A549 (cell line): ENCODE data around the gene ZNF445.

Experiments
- CHD4 ChIP-seq: fragments of 200-600 bp; sonication (generic); IDR thresholded peaks from 2 replicates; pipeline ENCODE4 v1.6.1; 2016; ENCODE audit warnings: antibody characterized with exemption, mild to moderate bottlenecking, borderline replicate concordance
- EP300 ChIP-seq, 2 experiments: fragments of >200 bp; sonication (Bioruptor Twin); formaldehyde crosslinking; IDR thresholded peaks; 2 replicates in 1 of 2; 3 replicates in 1 of 2; pipeline ENCODE4 v1.6.1; 2016 to 2017
- POLR2A ChIP-seq: IDR thresholded peaks from 2 replicates; pipeline ENCODE4 v1.6.1; 2012; ENCODE audit warnings: mild to moderate bottlenecking, low read length
- TF ChIP-seq, protein P1 (sequence below): fragments of >200 bp; sonication (Bioruptor Twin); formaldehyde crosslinking; IDR thresholded peaks from 3 replicates; pipeline ENCODE4 v1.5.1; 2016
- TF ChIP-seq, protein P2 (sequence below): fragments of 200-600 bp; sonication (generic); IDR thresholded peaks from 2 replicates; pipeline ENCODE4 v1.6.1; 2016; ENCODE audit warnings: antibody characterized with exemption, mild to moderate bottlenecking, moderate library complexity

- TF ChIP-seq CHD4 (no peak), POLR2A (no peak), EP300 (IDR thresholded peaks at IDR 0.05) (no peak)
- TF ChIP-seq, protein P1, sequence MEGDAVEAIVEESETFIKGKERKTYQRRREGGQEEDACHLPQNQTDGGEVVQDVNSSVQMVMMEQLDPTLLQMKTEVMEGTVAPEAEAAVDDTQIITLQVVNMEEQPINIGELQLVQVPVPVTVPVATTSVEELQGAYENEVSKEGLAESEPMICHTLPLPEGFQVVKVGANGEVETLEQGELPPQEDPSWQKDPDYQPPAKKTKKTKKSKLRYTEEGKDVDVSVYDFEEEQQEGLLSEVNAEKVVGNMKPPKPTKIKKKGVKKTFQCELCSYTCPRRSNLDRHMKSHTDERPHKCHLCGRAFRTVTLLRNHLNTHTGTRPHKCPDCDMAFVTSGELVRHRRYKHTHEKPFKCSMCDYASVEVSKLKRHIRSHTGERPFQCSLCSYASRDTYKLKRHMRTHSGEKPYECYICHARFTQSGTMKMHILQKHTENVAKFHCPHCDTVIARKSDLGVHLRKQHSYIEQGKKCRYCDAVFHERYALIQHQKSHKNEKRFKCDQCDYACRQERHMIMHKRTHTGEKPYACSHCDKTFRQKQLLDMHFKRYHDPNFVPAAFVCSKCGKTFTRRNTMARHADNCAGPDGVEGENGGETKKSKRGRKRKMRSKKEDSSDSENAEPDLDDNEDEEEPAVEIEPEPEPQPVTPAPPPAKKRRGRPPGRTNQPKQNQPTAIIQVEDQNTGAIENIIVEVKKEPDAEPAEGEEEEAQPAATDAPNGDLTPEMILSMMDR = no peak
- TF ChIP-seq, protein P2, sequence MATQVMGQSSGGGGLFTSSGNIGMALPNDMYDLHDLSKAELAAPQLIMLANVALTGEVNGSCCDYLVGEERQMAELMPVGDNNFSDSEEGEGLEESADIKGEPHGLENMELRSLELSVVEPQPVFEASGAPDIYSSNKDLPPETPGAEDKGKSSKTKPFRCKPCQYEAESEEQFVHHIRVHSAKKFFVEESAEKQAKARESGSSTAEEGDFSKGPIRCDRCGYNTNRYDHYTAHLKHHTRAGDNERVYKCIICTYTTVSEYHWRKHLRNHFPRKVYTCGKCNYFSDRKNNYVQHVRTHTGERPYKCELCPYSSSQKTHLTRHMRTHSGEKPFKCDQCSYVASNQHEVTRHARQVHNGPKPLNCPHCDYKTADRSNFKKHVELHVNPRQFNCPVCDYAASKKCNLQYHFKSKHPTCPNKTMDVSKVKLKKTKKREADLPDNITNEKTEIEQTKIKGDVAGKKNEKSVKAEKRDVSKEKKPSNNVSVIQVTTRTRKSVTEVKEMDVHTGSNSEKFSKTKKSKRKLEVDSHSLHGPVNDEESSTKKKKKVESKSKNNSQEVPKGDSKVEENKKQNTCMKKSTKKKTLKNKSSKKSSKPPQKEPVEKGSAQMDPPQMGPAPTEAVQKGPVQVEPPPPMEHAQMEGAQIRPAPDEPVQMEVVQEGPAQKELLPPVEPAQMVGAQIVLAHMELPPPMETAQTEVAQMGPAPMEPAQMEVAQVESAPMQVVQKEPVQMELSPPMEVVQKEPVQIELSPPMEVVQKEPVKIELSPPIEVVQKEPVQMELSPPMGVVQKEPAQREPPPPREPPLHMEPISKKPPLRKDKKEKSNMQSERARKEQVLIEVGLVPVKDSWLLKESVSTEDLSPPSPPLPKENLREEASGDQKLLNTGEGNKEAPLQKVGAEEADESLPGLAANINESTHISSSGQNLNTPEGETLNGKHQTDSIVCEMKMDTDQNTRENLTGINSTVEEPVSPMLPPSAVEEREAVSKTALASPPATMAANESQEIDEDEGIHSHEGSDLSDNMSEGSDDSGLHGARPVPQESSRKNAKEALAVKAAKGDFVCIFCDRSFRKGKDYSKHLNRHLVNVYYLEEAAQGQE = no peak
Measured at GRCh38 chr3:44442596-44443309, 34.7 kb downstream of the ZNF445 start.
